ENCODE measurements around the gene SNTG2. TPM values are rescaled to one million over a fixed set of nuclear protein-coding genes. Genes with fewer than 3 reads are reported as not detected.

SNTG2 gene
- total RNA-seq, 1 donor from 2014 or later, result 23.2 TPM

GRCh38 chr2:1143129-1143528, 192.5 kb downstream of the SNTG2 start:
- H3K36me3 Mint-ChIP-seq (ENCODE audit: low read depth, unreplicated experiment), result peaks cover 5% of the 10 kb centered on the region

DNA sequence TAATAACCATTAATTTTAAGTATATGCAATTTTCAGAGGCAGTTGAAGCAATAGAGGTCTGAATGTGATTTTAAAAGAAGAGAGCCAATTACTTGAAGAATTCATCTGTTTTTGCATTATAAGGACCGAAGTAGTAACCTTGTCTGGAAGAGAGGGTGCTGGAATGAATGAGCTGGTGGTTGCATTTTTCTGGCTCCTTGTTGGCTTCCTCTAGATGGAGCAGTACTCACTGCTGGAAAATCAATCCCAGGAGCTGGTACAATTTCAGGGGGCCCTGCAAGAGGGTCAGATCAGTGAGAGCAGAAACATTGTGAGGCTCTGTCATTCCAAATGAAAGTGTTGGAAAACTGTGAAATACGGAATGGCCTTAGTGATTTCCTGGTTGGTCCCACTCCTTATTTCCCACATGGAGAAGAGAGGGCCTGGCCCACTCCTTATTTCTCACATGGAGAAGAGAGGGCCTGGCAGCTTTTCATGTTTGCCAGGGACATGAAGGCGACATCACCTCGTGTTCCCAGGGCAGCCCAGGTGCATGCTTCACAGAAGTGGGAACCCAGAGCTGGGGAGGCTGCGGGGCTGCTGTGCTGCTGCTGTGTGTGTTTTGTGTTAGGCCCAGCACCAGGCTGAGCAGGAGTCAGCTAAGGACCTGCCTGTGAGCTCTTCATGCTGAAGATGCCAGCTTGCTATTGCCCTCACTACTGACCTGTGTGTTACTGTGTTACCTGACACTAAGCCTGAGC, 197.4 kb downstream of the SNTG2 start:
- no peak for TF ChIP-seq CTCF (IDR thresholded peaks at IDR 0.05; ENCODE audit: unreplicated experiment)
- Mint-ChIP-seq H3K27me3 (ENCODE audit: unreplicated experiment) (no peaks in the 10 kb centered on the region), H3K4me1 (ENCODE audit: unreplicated experiment) (no peaks in the 10 kb centered on the region), H3K27ac (ENCODE audit: unreplicated experiment) (no peak overlapping the region), H3K36me3 (ENCODE audit: low read depth, unreplicated experiment) (no peaks in the 10 kb centered on the region), H3K9me3 (ENCODE audit: unreplicated experiment) (no peaks in the 10 kb centered on the region), H3K4me3 (ENCODE audit: unreplicated experiment) (no peak overlapping the region)
- no peak for DNase-seq (ENCODE audit: low spot score)

More at GRCh38 chr2:1143129-1143528, 192.5 kb downstream of the SNTG2 start:
- no peak overlapping the region for H3K27ac Mint-ChIP-seq (ENCODE audit: unreplicated experiment)
- no peaks in the 10 kb centered on the region for H3K9me3 Mint-ChIP-seq (ENCODE audit: unreplicated experiment)
- TF ChIP-seq CTCF (IDR thresholded peaks at IDR 0.05; ENCODE audit: unreplicated experiment), result no peak
- no peaks in the 10 kb centered on the region for H3K27me3 Mint-ChIP-seq (ENCODE audit: unreplicated experiment)
- no peak overlapping the region for H3K4me3 Mint-ChIP-seq (ENCODE audit: unreplicated experiment)
- peaks cover 2% of the 10 kb centered on the region for H3K4me1 Mint-ChIP-seq (ENCODE audit: unreplicated experiment)
- DNase-seq (ENCODE audit: low spot score), result no peak

DNA sequence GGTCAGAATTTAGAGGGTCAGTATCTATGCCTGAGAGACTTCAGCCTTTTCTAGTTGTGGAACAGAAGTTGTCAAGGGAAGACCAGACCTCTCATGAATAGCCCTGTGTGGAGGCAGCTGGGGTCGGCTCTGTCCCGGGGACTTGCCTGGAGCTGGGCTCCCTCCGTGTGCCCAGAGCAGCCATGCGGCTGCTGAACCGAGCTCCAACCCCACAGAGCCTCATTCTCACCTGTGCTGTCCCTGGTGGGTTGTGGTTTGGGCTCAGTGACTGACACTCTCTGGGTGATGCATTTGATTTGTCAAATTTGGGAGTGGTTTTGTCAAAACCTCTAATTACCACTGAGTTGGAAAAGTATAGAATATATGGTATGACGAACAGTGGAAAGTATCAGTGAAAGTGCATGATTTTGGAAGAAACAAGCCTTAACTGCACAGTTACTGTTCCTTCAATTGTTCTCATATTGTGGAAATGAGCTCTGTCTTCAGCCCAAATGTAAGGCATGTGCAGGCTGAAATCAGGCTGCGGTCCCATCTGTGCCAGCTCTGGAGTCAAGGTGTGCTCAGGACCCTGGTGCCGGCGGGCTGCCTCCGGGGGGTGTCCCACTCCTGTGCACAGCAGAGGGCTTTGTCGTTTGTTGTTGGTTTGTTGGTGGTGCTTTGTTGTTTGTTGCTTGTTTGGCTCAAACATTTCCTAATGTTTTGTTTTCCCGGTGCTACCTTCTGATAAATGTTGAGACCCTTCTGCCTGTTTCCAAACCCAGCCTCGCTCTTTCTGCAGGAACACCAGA, 200.3 kb downstream of the SNTG2 start:
- Mint-ChIP-seq H3K9me3 (ENCODE audit: unreplicated experiment) (no peaks in the 10 kb centered on the region), H3K27ac (ENCODE audit: unreplicated experiment) (no peak overlapping the region)
- no peak for TF ChIP-seq CTCF (IDR thresholded peaks at IDR 0.05; ENCODE audit: unreplicated experiment)

GRCh38 chr2:1152375-1152774, 201.7 kb downstream of the SNTG2 start:
- Mint-ChIP-seq H3K4me3 (ENCODE audit: unreplicated experiment) (no peak overlapping the region), H3K4me1 (ENCODE audit: unreplicated experiment) (no peaks in the 10 kb centered on the region), H3K36me3 (ENCODE audit: low read depth, unreplicated experiment) (no peaks in the 10 kb centered on the region), H3K27ac (ENCODE audit: unreplicated experiment) (no peak overlapping the region), H3K9me3 (ENCODE audit: unreplicated experiment) (no peaks in the 10 kb centered on the region), H3K27me3 (ENCODE audit: unreplicated experiment) (no peaks in the 10 kb centered on the region)
- TF ChIP-seq CTCF (IDR thresholded peaks at IDR 0.05; ENCODE audit: unreplicated experiment), result no peak
- DNase-seq (ENCODE audit: low spot score), result no peak

More for the DNA sequence above, 200.3 kb downstream of the SNTG2 start:
- no peaks in the 10 kb centered on the region for H3K4me1 Mint-ChIP-seq (ENCODE audit: unreplicated experiment)
- no peaks in the 10 kb centered on the region for H3K36me3 Mint-ChIP-seq (ENCODE audit: low read depth, unreplicated experiment)
- no peaks in the 10 kb centered on the region for H3K27me3 Mint-ChIP-seq (ENCODE audit: unreplicated experiment)
- H3K4me3 Mint-ChIP-seq (ENCODE audit: unreplicated experiment), result no peak overlapping the region
- DNase-seq (ENCODE audit: low spot score), result no peak

- H3K27ac Mint-ChIP-seq (ENCODE audit: unreplicated experiment), result no peak overlapping the region
- no peak for TF ChIP-seq CTCF (IDR thresholded peaks at IDR 0.05; ENCODE audit: unreplicated experiment)
These were observed 203.3 kb downstream of the SNTG2 start for GRCh38 chr2:1153920-1154319.

More at GRCh38 chr2:1153920-1154319, 203.3 kb downstream of the SNTG2 start:
- H3K4me3 Mint-ChIP-seq (ENCODE audit: unreplicated experiment), result no peak overlapping the region
- no peaks in the 10 kb centered on the region for H3K36me3 Mint-ChIP-seq (ENCODE audit: low read depth, unreplicated experiment)
- H3K4me1 Mint-ChIP-seq (ENCODE audit: unreplicated experiment), result no peaks in the 10 kb centered on the region
- H3K9me3 Mint-ChIP-seq (ENCODE audit: unreplicated experiment), result no peaks in the 10 kb centered on the region
- H3K27me3 Mint-ChIP-seq (ENCODE audit: unreplicated experiment), result no peaks in the 10 kb centered on the region
- no peak for DNase-seq (ENCODE audit: low spot score)

Measured in endothelial cell (in vitro differentiated cells).